A673 (cell line): ENCODE results near the gene SLC66A2.

Source experiments
- EZH2 ChIP-seq: fragments of 200-600 bp; sonication (generic); IDR thresholded peaks from 2 replicates; pipeline ENCODE4 v1.6.1; 2017; ENCODE audit warnings: borderline replicate concordance, low read depth, mild to moderate bottlenecking, mixed read lengths, antibody characterized with exemption, low read length; ENCODE audit not compliant: poor library complexity, severe bottlenecking
- TF ChIP-seq, protein P1 (sequence below): fragments of 300-800, 200-600 bp; sonication (generic); conservative IDR thresholded peaks from 2 replicates; pipeline ENCODE4 v1.5.1; 2017; ENCODE audit warnings: low read depth, mild to moderate bottlenecking, antibody characterized with exemption, low read length, moderate library complexity, mixed read lengths

DNA sequence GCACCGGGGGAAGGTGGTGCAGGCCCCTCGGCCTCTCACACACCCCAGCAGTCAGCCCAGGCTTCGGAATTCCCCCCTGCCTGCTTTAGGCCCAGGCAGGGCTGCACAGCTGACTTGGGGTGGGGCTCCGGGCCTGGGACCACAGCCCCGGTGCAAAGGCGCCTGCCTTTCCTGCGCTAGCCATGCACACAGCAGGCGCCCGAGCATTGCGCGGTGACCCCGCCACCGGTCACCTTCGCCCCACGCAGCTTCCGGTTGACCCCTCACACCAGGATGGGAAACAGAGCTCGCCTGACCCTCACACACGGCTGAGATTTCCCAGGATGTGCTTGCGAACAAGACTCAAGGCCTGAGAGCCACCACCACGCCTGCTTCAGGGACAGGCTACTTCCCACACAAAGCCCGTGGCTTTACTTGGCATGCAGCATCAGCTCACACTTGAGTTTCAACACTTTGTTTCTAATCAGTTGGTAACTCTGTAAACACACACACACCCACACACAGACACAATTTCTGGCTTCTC lies 46.0 kb downstream of the SLC66A2 start:
- no peak for TF ChIP-seq EZH2
- TF ChIP-seq, protein P1, sequence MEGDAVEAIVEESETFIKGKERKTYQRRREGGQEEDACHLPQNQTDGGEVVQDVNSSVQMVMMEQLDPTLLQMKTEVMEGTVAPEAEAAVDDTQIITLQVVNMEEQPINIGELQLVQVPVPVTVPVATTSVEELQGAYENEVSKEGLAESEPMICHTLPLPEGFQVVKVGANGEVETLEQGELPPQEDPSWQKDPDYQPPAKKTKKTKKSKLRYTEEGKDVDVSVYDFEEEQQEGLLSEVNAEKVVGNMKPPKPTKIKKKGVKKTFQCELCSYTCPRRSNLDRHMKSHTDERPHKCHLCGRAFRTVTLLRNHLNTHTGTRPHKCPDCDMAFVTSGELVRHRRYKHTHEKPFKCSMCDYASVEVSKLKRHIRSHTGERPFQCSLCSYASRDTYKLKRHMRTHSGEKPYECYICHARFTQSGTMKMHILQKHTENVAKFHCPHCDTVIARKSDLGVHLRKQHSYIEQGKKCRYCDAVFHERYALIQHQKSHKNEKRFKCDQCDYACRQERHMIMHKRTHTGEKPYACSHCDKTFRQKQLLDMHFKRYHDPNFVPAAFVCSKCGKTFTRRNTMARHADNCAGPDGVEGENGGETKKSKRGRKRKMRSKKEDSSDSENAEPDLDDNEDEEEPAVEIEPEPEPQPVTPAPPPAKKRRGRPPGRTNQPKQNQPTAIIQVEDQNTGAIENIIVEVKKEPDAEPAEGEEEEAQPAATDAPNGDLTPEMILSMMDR: no peak
